Measurements from ENCODE around the gene PRDX1. TPM values are rescaled to one million over a fixed set of nuclear protein-coding genes. Genes with fewer than 3 reads are reported as not detected.
A peak's percentile ranks its signal among the peaks of the same experiment; 100 is the strongest.

The PRDX1 gene
- total RNA-seq, 1 experiment from 2014 or later, result 637 TPM

GRCh38 chr1:45491487-45492260 lies 30.0 kb downstream of the PRDX1 start:
- no peak for TF ChIP-seq CTCF (IDR thresholded peaks at IDR 0.05; ENCODE audit: insufficient read depth in 1 of 2, low read depth in 1 of 2, low read length in 1 of 2, severe bottlenecking in 1 of 2, unreplicated experiment in 1 of 2)
- H3K9me3 ChIP-seq, result no peaks in the 10 kb centered on the region
- no peaks in the 10 kb centered on the region for H3K27me3 Mint-ChIP-seq (ENCODE audit: insufficient read depth, unreplicated experiment)
- 0 out of 2 replicates have a peak overlapping the region, but pooled peaks have one; percentile 1 for H3K4me3 ChIP-seq (ENCODE audit: low read depth, low read length)
- no peak for DNase-seq
- no peaks in the 10 kb centered on the region for H3K27me3 ChIP-seq (replicated peaks; ENCODE audit: control insufficient read depth, insufficient read depth, low read length)
- intact Hi-C loops (cut with micrococcal nuclease; ENCODE audit: unreplicated experiment), result loop anchor here (1.0 to 10.0 kb wide), 6 partner anchors 9 to 479 kb away; partner anchors contain the start of genes CCDC163, GPBP1L1, MMACHC and TMEM69
- ChIA-PET POLR2A (interaction anchor here (1.0 to 2.9 kb wide), 9 partner anchors 9 to 479 kb away, joined by 3 to 25 read pairs (median 7); partner anchors contain the start of genes CCDC163, HPDL, MMACHC and MUTYH), CTCF (interaction anchor here (0.6 to 3.1 kb wide), 12 partner anchors 8 to 1595 kb away, joined by 3 to 17 read pairs (median 6); partner anchors contain the start of genes CCDC163, HECTD3, MMACHC and MUTYH)
- peaks cover 23% of the 10 kb centered on the region for H3K4me1 Mint-ChIP-seq (ENCODE audit: low read depth, unreplicated experiment)
- BruUV-seq (replicated peaks), result no TSS peak
- no peak overlapping the region for H3K27ac Mint-ChIP-seq (ENCODE audit: unreplicated experiment)
- no peaks in the 10 kb centered on the region for H3K36me3 ChIP-seq (ENCODE audit: control insufficient read depth, insufficient read depth, low read length)
- H3K4me1 ChIP-seq, result no peaks in the 10 kb centered on the region
- H3K9me3 Mint-ChIP-seq (ENCODE audit: unreplicated experiment), result no peaks in the 10 kb centered on the region
- H3K36me3 Mint-ChIP-seq (ENCODE audit: insufficient read depth, unreplicated experiment), result peaks cover 19% of the 10 kb centered on the region
- H3K4me3 Mint-ChIP-seq (ENCODE audit: unreplicated experiment), result no peak overlapping the region

- BruUV-seq (replicated peaks), result no TSS peak
These were observed 30.8 kb downstream of the PRDX1 start, which contains the start of gene TESK2 for GRCh38 chr1:45490626-45491486. Gene TESK2, minus strand, starts transcription at chr1:45491163. Its CDS starts 33,378 bp downstream, at chr1:45457785.

More at GRCh38 chr1:45490626-45491486, 30.8 kb downstream of the PRDX1 start, which contains the start of gene TESK2:
- Histone ChIP-seq H3K27me3 (replicated peaks; ENCODE audit: control insufficient read depth, insufficient read depth, low read length) (no peaks in the 10 kb centered on the region), H3K9me3 (no peaks in the 10 kb centered on the region), H3K4me3 (ENCODE audit: low read depth, low read length) (peak within 1 kb of the TSS; percentile 92), H3K36me3 (ENCODE audit: control insufficient read depth, insufficient read depth, low read length) (no peaks in the 10 kb centered on the region), H3K4me1 (no peaks in the 10 kb centered on the region)
- ChIA-PET POLR2A (interaction anchor here (0.8 to 2.9 kb wide), 9 partner anchors 9 to 479 kb away, joined by 3 to 25 read pairs (median 7); partner anchors contain the start of genes CCDC163, HPDL, MMACHC and MUTYH), CTCF (interaction anchor here (0.6 to 3.1 kb wide), 10 partner anchors 9 to 476 kb away, joined by 3 to 16 read pairs (median 5); partner anchors contain the start of genes CCDC163, MMACHC, MUTYH and TOE1)
- intact Hi-C loops (cut with micrococcal nuclease; ENCODE audit: unreplicated experiment), result loop anchor here (1.0 to 10.0 kb wide), 6 partner anchors 9 to 479 kb away; partner anchors contain the start of genes CCDC163, GPBP1L1, MMACHC and TMEM69
- H3K27me3 Mint-ChIP-seq (ENCODE audit: insufficient read depth, unreplicated experiment), result no peaks in the 10 kb centered on the region
- peak; percentile 97 to 99 for DNase-seq
- no peak within 1 kb of the TSS for H3K4me3 Mint-ChIP-seq (ENCODE audit: unreplicated experiment)
- no peaks in the 10 kb centered on the region for H3K9me3 Mint-ChIP-seq (ENCODE audit: unreplicated experiment)
- no peak within 1 kb of the TSS for H3K27ac Mint-ChIP-seq (ENCODE audit: unreplicated experiment)
- H3K4me1 Mint-ChIP-seq (ENCODE audit: low read depth, unreplicated experiment), result peaks cover 15% of the 10 kb centered on the region
- peaks cover 14% of the 10 kb centered on the region for H3K36me3 Mint-ChIP-seq (ENCODE audit: insufficient read depth, unreplicated experiment)
- peak in 1 of 2 experiments; percentile 1 for TF ChIP-seq CTCF (IDR thresholded peaks at IDR 0.05; ENCODE audit: insufficient read depth in 1 of 2, low read depth in 1 of 2, low read length in 1 of 2, severe bottlenecking in 1 of 2, unreplicated experiment in 1 of 2)
